VCaP (cell line): ENCODE data around the gene TMEM151A.

ENCODE experiments used
- H3K27ac ChIP-seq: fragments of 450-650 bp; 2 replicates; pipeline ENCODE4 v1.5.1; 2017
- TF ChIP-seq, protein P1 (sequence below): fragments of 450-650 bp; conservative IDR thresholded peaks from 2 replicates; pipeline ENCODE4 v1.5.1; 2017; ENCODE audit warnings: mild to moderate bottlenecking, moderate library complexity

TMEM151A gene

DNA sequence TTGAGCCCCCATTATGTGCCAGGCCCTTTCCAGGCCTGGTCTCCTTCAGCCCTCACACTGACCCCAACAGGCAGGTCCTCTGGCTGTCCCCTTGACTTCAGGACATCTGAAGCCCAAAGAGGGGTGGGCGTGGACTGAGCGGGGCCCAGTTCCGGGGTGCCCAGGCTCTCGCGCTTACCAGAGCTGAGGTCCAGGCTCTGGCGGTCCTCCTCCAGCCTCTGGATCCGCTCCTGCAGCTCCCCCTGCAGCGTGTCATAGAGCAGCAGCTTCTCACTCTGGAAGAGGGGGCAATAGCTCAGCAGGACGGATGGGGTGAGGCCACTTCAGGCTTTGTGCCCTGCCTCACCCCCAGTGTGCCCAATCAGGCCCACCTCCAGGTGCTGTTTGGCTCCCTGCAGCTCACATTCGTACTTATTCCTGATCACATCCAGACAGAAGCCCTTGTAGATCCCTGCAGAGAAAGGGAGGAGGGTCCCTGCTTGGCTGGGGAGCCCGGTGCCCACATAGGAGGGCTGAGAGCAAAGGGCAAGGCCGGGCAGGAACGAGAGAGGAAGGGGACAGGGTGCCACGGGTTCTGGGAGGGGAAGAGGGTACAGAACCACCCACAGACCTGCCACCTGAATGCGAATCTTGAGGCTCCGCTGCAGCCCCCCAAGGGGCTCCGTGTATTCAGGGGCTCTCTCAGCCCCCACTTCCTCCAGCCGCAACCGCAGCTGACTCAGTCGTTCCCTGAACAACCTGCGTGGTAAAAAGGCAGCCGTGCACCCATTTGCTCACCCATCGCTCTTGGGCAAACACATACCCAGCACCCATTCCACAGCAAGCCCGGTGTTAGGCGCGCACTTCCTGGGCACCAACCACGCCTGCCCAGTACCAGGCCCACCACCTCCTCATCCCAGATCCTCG lies 49.2 kb downstream of the TMEM151A start:
- TF ChIP-seq, protein P1, sequence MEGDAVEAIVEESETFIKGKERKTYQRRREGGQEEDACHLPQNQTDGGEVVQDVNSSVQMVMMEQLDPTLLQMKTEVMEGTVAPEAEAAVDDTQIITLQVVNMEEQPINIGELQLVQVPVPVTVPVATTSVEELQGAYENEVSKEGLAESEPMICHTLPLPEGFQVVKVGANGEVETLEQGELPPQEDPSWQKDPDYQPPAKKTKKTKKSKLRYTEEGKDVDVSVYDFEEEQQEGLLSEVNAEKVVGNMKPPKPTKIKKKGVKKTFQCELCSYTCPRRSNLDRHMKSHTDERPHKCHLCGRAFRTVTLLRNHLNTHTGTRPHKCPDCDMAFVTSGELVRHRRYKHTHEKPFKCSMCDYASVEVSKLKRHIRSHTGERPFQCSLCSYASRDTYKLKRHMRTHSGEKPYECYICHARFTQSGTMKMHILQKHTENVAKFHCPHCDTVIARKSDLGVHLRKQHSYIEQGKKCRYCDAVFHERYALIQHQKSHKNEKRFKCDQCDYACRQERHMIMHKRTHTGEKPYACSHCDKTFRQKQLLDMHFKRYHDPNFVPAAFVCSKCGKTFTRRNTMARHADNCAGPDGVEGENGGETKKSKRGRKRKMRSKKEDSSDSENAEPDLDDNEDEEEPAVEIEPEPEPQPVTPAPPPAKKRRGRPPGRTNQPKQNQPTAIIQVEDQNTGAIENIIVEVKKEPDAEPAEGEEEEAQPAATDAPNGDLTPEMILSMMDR, result no peak

DNA sequence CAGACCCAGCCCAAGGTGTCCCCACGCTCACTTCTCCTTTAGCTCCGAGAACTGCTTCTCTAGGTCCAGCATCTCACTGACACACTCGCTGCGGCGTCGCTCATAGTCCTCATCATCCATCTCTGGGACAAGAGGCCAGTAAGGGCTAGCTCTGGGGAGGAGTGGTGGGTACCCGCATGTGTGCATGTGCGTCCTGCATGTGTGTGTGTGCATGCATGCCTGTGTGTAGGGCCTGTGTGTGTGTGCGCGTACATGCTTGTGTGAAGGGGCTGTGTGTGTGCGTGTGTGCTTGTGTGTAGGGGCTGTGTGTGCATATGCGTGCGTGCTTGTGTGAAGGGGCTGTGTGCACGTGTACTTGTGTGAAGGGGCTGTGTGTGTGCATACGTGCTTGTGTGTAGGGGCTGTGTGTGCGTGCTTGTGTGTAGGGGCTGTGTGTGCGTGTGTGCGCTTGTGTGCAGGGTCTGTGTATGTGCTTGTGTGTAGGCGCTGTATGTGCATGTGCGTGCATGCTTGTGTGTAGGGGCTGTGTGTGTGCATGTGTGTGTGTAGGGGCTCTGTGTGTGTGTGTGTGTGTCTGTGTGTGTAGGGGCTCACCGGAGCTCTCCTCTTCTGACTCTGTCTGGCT lies 49.9 kb downstream of the TMEM151A start:
- no peak overlapping the region for H3K27ac ChIP-seq
- TF ChIP-seq, protein P1, result no peak

More for the DNA sequence above, 49.2 kb downstream of the TMEM151A start:
- H3K27ac ChIP-seq, result no peak overlapping the region

- TF ChIP-seq, protein P1, result no peak
- H3K27ac ChIP-seq, result peak overlapping the region; percentile 98
These were observed 51.5 kb downstream of the TMEM151A start for GRCh38 chr11:66343176-66343575.

DNA sequence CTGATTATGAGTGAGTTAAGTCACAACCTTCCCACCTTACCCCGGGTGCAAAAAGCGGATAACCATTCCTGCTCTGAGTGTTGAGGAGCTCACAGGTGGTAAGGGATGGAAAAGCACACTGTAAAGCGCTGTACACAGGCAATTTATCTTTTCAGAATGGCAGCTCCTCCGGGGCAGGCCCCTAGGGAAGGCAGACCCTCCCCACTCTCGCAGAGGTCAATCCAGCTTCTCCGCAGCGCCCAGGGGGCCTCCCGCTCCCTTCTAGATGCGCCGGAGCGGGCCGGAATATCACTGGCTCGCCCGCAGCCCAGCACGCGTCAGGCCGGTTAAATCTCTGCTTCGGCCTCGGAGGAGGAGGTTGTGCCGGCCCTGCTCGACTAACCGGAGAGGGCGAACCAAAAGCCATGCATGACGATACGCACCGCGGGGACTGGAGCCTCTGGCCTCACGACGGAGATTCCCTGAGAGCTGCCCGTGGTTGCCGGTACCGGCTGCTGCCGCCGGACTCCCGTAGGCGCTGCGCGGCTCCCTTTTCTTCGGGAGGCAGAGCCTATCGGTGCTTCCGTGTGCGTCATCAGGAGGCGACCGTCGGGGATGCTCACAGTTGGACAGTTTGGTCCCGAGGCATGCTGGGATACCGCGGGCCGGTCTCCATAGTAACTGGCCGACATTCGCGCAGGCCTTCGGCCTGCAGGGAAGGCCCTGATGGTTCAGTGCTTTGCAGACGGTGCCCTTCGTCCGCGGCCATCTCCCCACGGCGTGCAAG lies 53.0 kb downstream of the TMEM151A start, which contains the start of gene BRMS1:
BRMS1 (minus strand) TSS at position 555 of the 766 bp plus-strand sequence. CDS start 2,870 bp downstream, outside the sequence.
- TF ChIP-seq, protein P1, result peak; percentile 50
- peak within 1 kb of the TSS; percentile 98 for H3K27ac ChIP-seq

DNA sequence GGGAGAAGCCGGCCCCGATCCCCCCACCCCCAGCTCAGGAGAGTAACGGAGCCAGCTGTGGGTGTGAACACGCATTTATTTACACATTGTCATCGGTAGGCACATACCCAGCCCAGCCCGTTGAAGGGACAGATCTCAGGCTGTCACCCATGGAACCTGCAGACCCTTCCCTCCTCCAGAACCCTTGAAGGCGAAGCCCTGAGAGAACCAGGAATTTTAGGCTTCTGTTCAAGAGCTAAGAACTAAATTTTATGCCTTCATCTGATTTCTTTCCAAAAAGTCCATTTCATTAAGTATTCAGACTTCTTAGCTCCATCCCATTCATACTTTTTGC lies 53.6 kb downstream of the TMEM151A start:
- peak overlapping the region; percentile 98 for H3K27ac ChIP-seq
- TF ChIP-seq, protein P1, result no peak
